ENCODE measurements around the gene SSH2.
A peak's percentile ranks its signal among the peaks of the same experiment; 100 is the strongest.
"Not testable (repeated sequence)": the region's sequence is repeated elsewhere in the genome, so short reads cannot be mapped to it uniquely, and the experiment has no call there.

SSH2 gene

GRCh38 chr17:29945281-29945680, 15.3 kb upstream of the SSH2 start:
- intact Hi-C loops (cut with micrococcal nuclease), result no loop called here
- Mint-ChIP-seq H3K36me3 (ENCODE audit: low read depth) (no peaks in the 10 kb centered on the region), H3K27ac (no peak overlapping the region), H3K4me1 (ENCODE audit: low read depth) (peaks cover 11% of the 10 kb centered on the region), H3K4me3 (no peak overlapping the region), H3K9me3 (no peaks in the 10 kb centered on the region), H3K27me3 (no peaks in the 10 kb centered on the region)

- Mint-ChIP-seq H3K9me3 (no peaks in the 10 kb centered on the region), H3K4me1 (ENCODE audit: low read depth) (no peaks in the 10 kb centered on the region), H3K27ac (no peak within 1 kb of the TSS), H3K4me3 (no peak within 1 kb of the TSS), H3K36me3 (ENCODE audit: low read depth) (no peaks in the 10 kb centered on the region), H3K27me3 (no peaks in the 10 kb centered on the region)
- intact Hi-C loops (cut with micrococcal nuclease), result no loop called here
Observed at GRCh38 chr17:29941334-29941733, 11.3 kb upstream of the SSH2 start, which contains the start of gene EFCAB5. Gene EFCAB5 (plus strand): TSS chr17:29941634. CDS start chr17:29941797, 163 bp downstream.

DNA sequence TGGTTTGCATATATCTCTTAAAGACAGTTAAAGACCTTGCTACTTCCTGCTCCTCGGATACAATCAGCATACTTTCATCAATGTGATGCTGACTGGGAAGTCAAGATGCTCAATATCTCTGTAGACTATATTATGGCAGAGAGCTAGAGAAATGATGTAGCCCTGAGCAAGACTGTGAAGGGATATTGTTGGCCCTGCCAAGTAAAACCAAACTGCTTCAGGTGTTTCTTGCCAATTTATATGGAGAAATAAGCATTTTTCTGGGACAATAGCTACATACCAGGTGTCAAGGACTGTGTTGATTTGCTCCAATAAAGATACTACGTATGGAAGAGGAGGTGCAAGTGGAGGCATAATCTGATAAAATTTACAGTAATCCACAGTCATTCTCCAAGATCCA, 6.7 kb upstream of the SSH2 start:
- no peaks in the 10 kb centered on the region for H3K9me3 Mint-ChIP-seq
- intact Hi-C loops (cut with micrococcal nuclease), result loop anchor here (10.0 kb wide), 1 partner anchor 78 kb away; no protein-coding TSS in a partner anchor
- no peak overlapping the region for H3K4me3 Mint-ChIP-seq
- H3K27ac Mint-ChIP-seq, result no peak overlapping the region
- no peaks in the 10 kb centered on the region for H3K36me3 Mint-ChIP-seq (ENCODE audit: low read depth)
- H3K4me1 Mint-ChIP-seq (ENCODE audit: low read depth), result no peaks in the 10 kb centered on the region
- no peaks in the 10 kb centered on the region for H3K27me3 Mint-ChIP-seq

GRCh38 chr17:29935909-29936308, 5.9 kb upstream of the SSH2 start:
- not testable (repeated sequence) for H3K27ac Mint-ChIP-seq; H3K9me3 Mint-ChIP-seq; H3K36me3 Mint-ChIP-seq (ENCODE audit: low read depth); H3K27me3 Mint-ChIP-seq; H3K4me3 Mint-ChIP-seq; H3K4me1 Mint-ChIP-seq (ENCODE audit: low read depth)
- intact Hi-C loops (cut with micrococcal nuclease), result loop anchor here (10.0 kb wide), 1 partner anchor 79 kb away; no protein-coding TSS in a partner anchor

GRCh38 chr17:29933379-29933778, 3.4 kb upstream of the SSH2 start:
- Mint-ChIP-seq H3K4me3 (no peak overlapping the region), H3K9me3 (no peaks in the 10 kb centered on the region), H3K27me3 (no peaks in the 10 kb centered on the region), H3K4me1 (ENCODE audit: low read depth) (peaks cover 7% of the 10 kb centered on the region), H3K27ac (no peak overlapping the region), H3K36me3 (ENCODE audit: low read depth) (peaks cover 14% of the 10 kb centered on the region)
- intact Hi-C loops (cut with micrococcal nuclease), result loop anchor here (10.0 kb wide), 1 partner anchor 81 kb away; no protein-coding TSS in a partner anchor

GRCh38 chr17:29931231-29931932, 1.4 kb upstream of the SSH2 start:
- intact Hi-C loops (cut with micrococcal nuclease), result loop anchor here (2.0 to 10.0 kb wide), 2 partner anchors 83 to 293 kb away; no protein-coding TSS in a partner anchor
- Mint-ChIP-seq H3K4me3 (no peak overlapping the region), H3K36me3 (ENCODE audit: low read depth) (peaks cover 14% of the 10 kb centered on the region), H3K27me3 (no peaks in the 10 kb centered on the region), H3K9me3 (no peaks in the 10 kb centered on the region), H3K4me1 (ENCODE audit: low read depth) (peaks cover 21% of the 10 kb centered on the region), H3K27ac (no peak overlapping the region)

- Mint-ChIP-seq H3K27ac (no peak overlapping the region), H3K4me3 (no peak overlapping the region), H3K27me3 (no peaks in the 10 kb centered on the region), H3K4me1 (ENCODE audit: low read depth) (peaks cover 21% of the 10 kb centered on the region), H3K9me3 (no peaks in the 10 kb centered on the region), H3K36me3 (ENCODE audit: low read depth) (peaks cover 14% of the 10 kb centered on the region)
- intact Hi-C loops (cut with micrococcal nuclease), result loop anchor here (1.0 to 10.0 kb wide), 3 partner anchors 84 to 292 kb away; no protein-coding TSS in a partner anchor
Observed at GRCh38 chr17:29930409-29931010, 482 bp upstream of the SSH2 start.

DNA sequence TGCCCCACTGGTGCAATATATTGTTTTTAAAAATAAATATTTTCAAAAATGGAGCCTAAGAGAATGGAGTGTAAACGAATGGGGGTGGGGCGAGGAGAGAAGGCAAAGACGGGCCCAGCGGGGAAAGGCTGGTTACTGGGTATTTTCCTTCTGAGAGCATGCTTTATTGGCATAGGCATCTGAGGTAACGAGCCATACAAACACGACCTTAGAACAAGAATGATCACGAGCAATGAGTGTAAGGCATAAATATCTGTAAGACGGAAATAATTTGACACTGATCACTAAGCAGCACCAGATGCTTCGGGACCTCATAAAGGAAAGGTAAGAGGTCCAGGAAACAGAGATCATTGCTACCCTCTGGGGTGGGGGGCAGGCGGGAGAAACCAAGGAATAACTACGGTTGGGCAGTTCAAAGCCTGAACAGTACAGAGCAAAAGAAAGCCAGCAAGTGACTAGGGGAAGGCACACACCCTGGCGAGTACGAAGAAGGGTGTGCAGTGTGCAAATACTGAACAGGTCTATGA, 959 bp downstream of the SSH2 start:
- Mint-ChIP-seq H3K27me3 (no peaks in the 10 kb centered on the region), H3K4me3 (no peak overlapping the region), H3K27ac (no peak overlapping the region), H3K4me1 (ENCODE audit: low read depth) (peaks cover 21% of the 10 kb centered on the region), H3K9me3 (no peaks in the 10 kb centered on the region), H3K36me3 (ENCODE audit: low read depth) (peaks cover 14% of the 10 kb centered on the region)
- intact Hi-C loops (cut with micrococcal nuclease), result loop anchor here (5.0 kb wide), 1 partner anchor 62 kb away; no protein-coding TSS in a partner anchor

GRCh38 chr17:29927546-29927945, 2.5 kb downstream of the SSH2 start:
- intact Hi-C loops (cut with micrococcal nuclease), result loop anchor here (5.0 kb wide), 1 partner anchor 60 kb away; no protein-coding TSS in a partner anchor
- H3K4me3 Mint-ChIP-seq, result no peak overlapping the region
- H3K27ac Mint-ChIP-seq, result no peak overlapping the region
- no peaks in the 10 kb centered on the region for H3K9me3 Mint-ChIP-seq
- no peaks in the 10 kb centered on the region for H3K27me3 Mint-ChIP-seq
- H3K4me1 Mint-ChIP-seq (ENCODE audit: low read depth), result peaks cover 21% of the 10 kb centered on the region
- peaks cover 18% of the 10 kb centered on the region for H3K36me3 Mint-ChIP-seq (ENCODE audit: low read depth)

- Mint-ChIP-seq H3K27me3 (no peaks in the 10 kb centered on the region), H3K4me1 (ENCODE audit: low read depth) (peaks cover 21% of the 10 kb centered on the region), H3K4me3 (no peak overlapping the region), H3K27ac (no peak overlapping the region), H3K9me3 (no peaks in the 10 kb centered on the region), H3K36me3 (ENCODE audit: low read depth) (peaks cover 14% of the 10 kb centered on the region)
- intact Hi-C loops (cut with micrococcal nuclease), result loop anchor here (5.0 kb wide), 1 partner anchor 57 kb away; no protein-coding TSS in a partner anchor
Observed at GRCh38 chr17:29924786-29925185, 5.2 kb downstream of the SSH2 start.

GRCh38 chr17:29918922-29919856, 10.8 kb downstream of the SSH2 start:
- no peak overlapping the region for H3K4me3 Mint-ChIP-seq
- H3K27ac Mint-ChIP-seq, result peak overlapping the region; percentile 27
- H3K27me3 Mint-ChIP-seq, result no peaks in the 10 kb centered on the region
- no peaks in the 10 kb centered on the region for H3K9me3 Mint-ChIP-seq
- H3K36me3 Mint-ChIP-seq (ENCODE audit: low read depth), result peaks cover 5% of the 10 kb centered on the region
- intact Hi-C loops (cut with micrococcal nuclease), result no loop called here
- H3K4me1 Mint-ChIP-seq (ENCODE audit: low read depth), result peaks cover 16% of the 10 kb centered on the region

DNA sequence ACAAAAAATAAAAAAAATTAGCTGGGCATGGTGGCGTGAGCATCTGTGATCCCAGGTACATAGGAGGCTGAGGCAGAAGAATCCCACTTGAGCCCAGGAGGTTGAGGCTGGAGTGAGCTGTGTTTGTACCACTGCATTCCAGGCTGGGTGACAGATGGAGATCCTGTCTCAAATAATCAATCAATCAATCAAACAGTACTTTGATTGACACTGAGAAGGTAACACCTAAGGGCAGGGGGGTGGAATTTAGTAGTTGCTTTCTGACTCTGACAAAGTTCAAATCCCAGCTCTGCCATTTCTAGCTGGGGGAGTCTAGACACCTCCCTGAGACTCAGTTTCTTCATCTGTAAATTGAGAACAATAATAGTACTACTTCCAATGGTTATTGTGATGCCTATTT, 12.0 kb downstream of the SSH2 start:
- no peaks in the 10 kb centered on the region for H3K36me3 Mint-ChIP-seq (ENCODE audit: low read depth)
- no peak overlapping the region for H3K4me3 Mint-ChIP-seq
- intact Hi-C loops (cut with micrococcal nuclease), result no loop called here
- H3K27me3 Mint-ChIP-seq, result no peaks in the 10 kb centered on the region
- H3K4me1 Mint-ChIP-seq (ENCODE audit: low read depth), result peaks cover 16% of the 10 kb centered on the region
- no peaks in the 10 kb centered on the region for H3K9me3 Mint-ChIP-seq
- no peak overlapping the region for H3K27ac Mint-ChIP-seq

- H3K27ac Mint-ChIP-seq, result no peak overlapping the region
- no peaks in the 10 kb centered on the region for H3K36me3 Mint-ChIP-seq (ENCODE audit: low read depth)
- no peak overlapping the region for H3K4me3 Mint-ChIP-seq
- no peaks in the 10 kb centered on the region for H3K9me3 Mint-ChIP-seq
- intact Hi-C loops (cut with micrococcal nuclease), result no loop called here
- peaks cover 16% of the 10 kb centered on the region for H3K4me1 Mint-ChIP-seq (ENCODE audit: low read depth)
- no peaks in the 10 kb centered on the region for H3K27me3 Mint-ChIP-seq
Observed at GRCh38 chr17:29914819-29915537, 15.1 kb downstream of the SSH2 start.
